Measurements from ENCODE around the gene LHX2.
"Not testable (repeated sequence)": the region's sequence is repeated elsewhere in the genome, so short reads cannot be mapped to it uniquely, and the experiment has no call there.

DNA sequence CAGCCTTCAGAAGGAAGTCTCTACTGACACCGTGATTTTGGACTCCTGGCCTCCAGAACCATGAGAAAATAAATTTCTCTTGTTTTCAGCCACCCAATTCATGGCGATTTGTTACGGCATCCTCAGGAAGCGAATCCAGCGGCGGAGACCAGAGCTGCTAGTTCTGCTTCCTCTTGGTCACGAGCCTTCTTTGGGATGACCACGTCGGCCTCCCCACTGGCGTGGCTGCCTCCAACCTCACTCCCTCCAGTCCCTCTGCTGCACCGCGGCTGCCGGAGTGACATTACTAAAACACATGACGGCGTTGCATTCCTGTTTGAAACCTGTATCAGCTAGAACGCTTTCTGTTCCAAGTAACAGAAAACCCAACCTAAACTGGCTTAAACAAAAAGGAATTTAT lies 18.9 kb upstream of the LHX2 start:
- not testable (repeated sequence) for TF ChIP-seq EZH2 (IDR thresholded peaks at IDR 0.05; ENCODE audit: insufficient read depth, poor library complexity, severe bottlenecking); EZH2phosphoT487 (IDR thresholded peaks at IDR 0.05; ENCODE audit: insufficient read depth, low read depth)

All from GM23248 (cell line).